ENCODE data around the gene CCRL2.
"Not testable (repeated sequence)": the region's sequence is repeated elsewhere in the genome, so short reads cannot be mapped to it uniquely, and the experiment has no call there.

The CCRL2 gene

DNA sequence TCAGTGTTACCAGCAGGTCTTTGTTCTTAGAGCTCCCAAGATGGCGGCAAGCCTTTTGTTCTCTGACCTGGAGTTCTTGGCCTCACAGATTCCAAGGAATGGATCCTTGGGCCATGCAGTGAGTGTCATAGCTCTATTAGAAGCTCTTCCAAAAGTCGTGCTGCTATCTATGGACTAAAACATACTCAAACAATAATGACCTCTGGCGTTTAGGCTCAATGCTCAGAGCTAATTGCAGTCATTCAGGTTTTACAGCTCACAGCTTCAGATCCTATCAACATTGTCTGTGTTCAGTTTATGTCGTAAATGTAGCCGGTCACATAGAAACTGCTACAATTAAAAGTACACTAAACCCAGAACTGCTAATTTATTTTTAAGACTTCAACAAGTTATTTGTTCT is 22.2 kb downstream of the CCRL2 start:
- no peak overlapping the region for H3K4me3 Mint-ChIP-seq
- peaks cover 7% of the 10 kb centered on the region for H3K9me3 Mint-ChIP-seq
- peaks cover 7% of the 10 kb centered on the region for H3K36me3 Mint-ChIP-seq
- no peaks in the 10 kb centered on the region for H3K27me3 Mint-ChIP-seq
- peaks cover 4% of the 10 kb centered on the region for H3K4me1 Mint-ChIP-seq
- H3K27ac Mint-ChIP-seq = no peak overlapping the region

- H3K36me3 Mint-ChIP-seq = peaks cover 7% of the 10 kb centered on the region
- no peak overlapping the region for H3K27ac Mint-ChIP-seq
- H3K4me1 Mint-ChIP-seq = peaks cover 4% of the 10 kb centered on the region
- peaks cover 7% of the 10 kb centered on the region for H3K9me3 Mint-ChIP-seq
- H3K27me3 Mint-ChIP-seq = no peaks in the 10 kb centered on the region
- H3K4me3 Mint-ChIP-seq = no peak overlapping the region
Observed at GRCh38 chr3:46429671-46430070, 22.6 kb downstream of the CCRL2 start.

- H3K4me1 Mint-ChIP-seq, H3K9me3 Mint-ChIP-seq, H3K27ac Mint-ChIP-seq, H3K27me3 Mint-ChIP-seq, H3K36me3 Mint-ChIP-seq, H3K4me3 Mint-ChIP-seq: not testable (repeated sequence)
Observed at GRCh38 chr3:46430879-46431278, 23.8 kb downstream of the CCRL2 start.

DNA sequence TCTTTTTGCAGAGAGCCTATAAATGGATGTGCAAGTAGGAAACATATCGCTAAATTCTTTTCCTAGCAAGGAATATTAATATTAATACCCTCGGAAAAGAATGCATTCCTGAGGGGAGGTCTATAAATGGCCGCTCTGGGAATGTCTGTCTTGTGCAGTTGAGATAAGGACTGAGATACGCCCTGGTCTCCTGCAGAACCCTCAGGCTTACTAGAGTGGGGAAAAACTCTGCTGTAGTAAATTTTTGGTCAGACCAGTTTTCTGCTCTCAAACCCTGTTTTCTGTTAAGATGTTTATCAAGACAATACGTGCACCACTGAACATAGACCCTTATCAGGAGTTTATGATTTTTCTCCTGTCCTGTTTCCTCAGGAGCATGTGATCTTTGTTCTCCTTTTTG is 24.8 kb downstream of the CCRL2 start:
- not testable (repeated sequence) for H3K4me3 Mint-ChIP-seq, H3K9me3 Mint-ChIP-seq, H3K4me1 Mint-ChIP-seq, H3K27me3 Mint-ChIP-seq, H3K27ac Mint-ChIP-seq, H3K36me3 Mint-ChIP-seq

- not testable (repeated sequence) for H3K4me3 Mint-ChIP-seq, H3K9me3 Mint-ChIP-seq, H3K27me3 Mint-ChIP-seq, H3K4me1 Mint-ChIP-seq, H3K27ac Mint-ChIP-seq, H3K36me3 Mint-ChIP-seq
Observed at GRCh38 chr3:46433118-46433517, 26.1 kb downstream of the CCRL2 start.

DNA sequence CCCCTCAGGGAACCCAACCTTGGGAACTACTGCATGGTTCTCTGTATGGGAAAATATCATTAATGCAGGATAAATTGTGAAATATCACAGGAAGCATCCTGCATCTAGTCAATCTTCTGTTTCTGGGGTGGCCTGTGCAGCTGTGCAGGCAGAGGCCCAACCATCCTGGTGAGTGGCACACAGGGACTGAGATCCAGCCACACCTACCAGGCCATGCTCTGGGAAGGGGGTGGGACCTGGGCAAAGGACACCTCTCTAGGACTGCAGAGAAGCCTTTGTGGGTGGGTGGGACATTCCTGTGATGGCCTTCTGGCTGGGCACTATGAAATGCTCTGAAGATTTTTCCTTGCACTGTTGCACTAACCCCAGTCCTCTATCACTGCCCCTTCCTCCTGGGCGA is 26.8 kb downstream of the CCRL2 start:
- no peak overlapping the region for H3K27ac Mint-ChIP-seq
- H3K27me3 Mint-ChIP-seq = no peaks in the 10 kb centered on the region
- H3K36me3 Mint-ChIP-seq = peaks cover 7% of the 10 kb centered on the region
- H3K4me3 Mint-ChIP-seq = no peak overlapping the region
- no peaks in the 10 kb centered on the region for H3K4me1 Mint-ChIP-seq
- peaks cover 7% of the 10 kb centered on the region for H3K9me3 Mint-ChIP-seq

DNA sequence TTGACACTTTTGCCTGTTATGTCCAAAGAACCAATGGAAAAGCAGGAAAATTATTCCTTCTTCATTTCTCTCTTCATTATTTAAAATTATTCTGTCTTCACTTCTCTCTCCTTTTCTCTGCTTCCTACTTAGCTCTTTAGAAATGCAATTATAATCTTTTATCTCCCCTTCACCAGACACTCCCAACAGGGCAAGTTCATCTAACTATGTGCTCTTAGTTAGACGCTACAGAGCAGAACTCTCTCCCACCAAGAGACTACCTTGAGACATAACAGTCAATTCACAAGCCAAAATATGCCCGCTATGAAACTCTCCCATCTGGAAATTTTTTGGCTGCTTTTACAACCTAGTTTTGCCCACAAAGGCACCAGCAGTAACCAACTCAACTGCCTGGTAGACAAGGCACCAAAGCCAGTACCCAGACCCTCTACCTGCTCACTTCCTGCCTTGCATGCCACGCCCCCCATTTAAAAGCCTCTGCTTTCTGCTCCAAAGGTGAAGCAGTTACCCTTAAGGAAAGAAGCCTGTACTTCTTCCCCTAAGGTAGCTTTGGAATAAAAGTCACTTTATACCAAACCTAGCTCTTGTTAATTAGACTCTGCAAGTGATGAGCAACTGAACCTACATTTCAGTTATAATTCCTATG is 28.1 kb downstream of the CCRL2 start:
- H3K27me3 Mint-ChIP-seq = no peaks in the 10 kb centered on the region
- H3K9me3 Mint-ChIP-seq = peaks cover 7% of the 10 kb centered on the region
- H3K4me1 Mint-ChIP-seq = peaks cover under 1% of the 10 kb centered on the region
- no peak overlapping the region for H3K4me3 Mint-ChIP-seq
- H3K27ac Mint-ChIP-seq = no peak overlapping the region
- H3K36me3 Mint-ChIP-seq = peaks cover 7% of the 10 kb centered on the region

GRCh38 chr3:46438831-46439230 is 31.8 kb downstream of the CCRL2 start:
- no peak overlapping the region for H3K4me3 Mint-ChIP-seq
- peaks cover 21% of the 10 kb centered on the region for H3K4me1 Mint-ChIP-seq
- H3K27ac Mint-ChIP-seq = no peak overlapping the region
- H3K27me3 Mint-ChIP-seq = no peaks in the 10 kb centered on the region
- H3K36me3 Mint-ChIP-seq = no peaks in the 10 kb centered on the region
- H3K9me3 Mint-ChIP-seq = no peaks in the 10 kb centered on the region

DNA sequence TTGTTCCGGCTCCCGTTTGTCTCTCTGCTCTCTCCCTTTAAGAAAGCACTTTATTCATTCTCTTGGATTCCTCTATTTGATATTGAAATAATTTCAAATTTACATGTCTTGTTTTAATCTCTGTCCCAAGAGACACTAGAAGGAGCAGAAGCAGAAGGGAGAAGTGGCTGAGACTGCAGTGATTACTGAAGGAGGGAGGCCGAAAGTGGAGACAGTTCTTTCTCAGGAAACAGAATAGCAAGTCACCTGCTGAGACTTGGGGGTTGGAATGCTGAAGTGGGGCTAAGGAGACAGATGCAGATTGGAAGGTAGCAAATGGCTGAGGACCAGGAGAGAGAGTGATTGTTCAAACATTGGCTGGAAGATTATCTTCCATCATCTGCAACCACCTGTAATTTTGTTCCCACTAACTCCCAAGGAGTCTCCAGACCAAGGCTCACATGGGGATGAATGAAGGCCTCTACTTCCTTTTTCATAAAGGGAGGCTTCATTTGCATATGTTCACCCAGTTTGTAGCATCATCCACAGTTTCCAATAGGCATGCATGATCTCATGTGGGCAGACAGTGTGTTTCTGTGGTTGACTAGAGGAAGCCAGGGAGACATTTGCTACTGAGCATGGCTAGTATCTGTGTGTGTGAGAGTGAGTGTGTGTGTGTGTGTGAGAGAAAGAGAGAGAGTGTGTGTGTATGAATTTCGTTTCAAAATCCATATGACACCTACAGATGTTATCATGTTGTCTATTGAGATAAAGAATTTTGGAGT is 33.7 kb downstream of the CCRL2 start:
- Mint-ChIP-seq H3K9me3 (no peaks in the 10 kb centered on the region), H3K36me3 (no peaks in the 10 kb centered on the region), H3K4me3 (no peak overlapping the region), H3K27me3 (no peaks in the 10 kb centered on the region), H3K4me1 (peaks cover 21% of the 10 kb centered on the region), H3K27ac (peak overlapping the region; percentile 52)

- H3K4me1 Mint-ChIP-seq = peaks cover 21% of the 10 kb centered on the region
- H3K4me3 Mint-ChIP-seq = no peak overlapping the region
- H3K9me3 Mint-ChIP-seq = no peaks in the 10 kb centered on the region
- no peaks in the 10 kb centered on the region for H3K27me3 Mint-ChIP-seq
- no peaks in the 10 kb centered on the region for H3K36me3 Mint-ChIP-seq
- no peak overlapping the region for H3K27ac Mint-ChIP-seq
Observed at GRCh38 chr3:46442576-46443530, 35.8 kb downstream of the CCRL2 start.

- Mint-ChIP-seq H3K9me3 (no peaks in the 10 kb centered on the region), H3K4me3 (no peak overlapping the region), H3K27ac (no peak overlapping the region), H3K36me3 (no peaks in the 10 kb centered on the region), H3K27me3 (peaks cover 3% of the 10 kb centered on the region), H3K4me1 (no peaks in the 10 kb centered on the region)
Observed at GRCh38 chr3:46447228-46447985, 40.3 kb downstream of the CCRL2 start.

DNA sequence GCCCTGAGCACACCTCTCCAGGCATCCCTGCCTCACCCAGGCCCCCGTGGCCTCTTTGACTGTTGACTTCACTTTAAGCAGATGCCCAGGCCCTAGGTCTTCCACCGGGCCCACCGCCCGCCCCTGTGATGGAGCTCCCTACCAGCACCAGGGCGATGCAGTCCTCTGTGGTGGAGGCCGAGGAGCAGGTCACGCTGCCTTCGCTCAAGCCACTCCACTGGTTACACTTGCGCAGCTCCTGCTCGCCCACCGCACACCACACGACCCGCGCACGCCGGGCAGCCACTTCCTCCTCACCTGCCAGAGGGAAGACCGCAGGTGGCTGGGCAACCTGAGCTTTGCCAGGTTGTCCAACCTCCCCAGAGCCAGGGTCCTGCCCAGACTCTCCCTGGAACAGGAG is 41.7 kb downstream of the CCRL2 start:
- no peaks in the 10 kb centered on the region for H3K36me3 Mint-ChIP-seq
- H3K4me3 Mint-ChIP-seq = no peak overlapping the region
- peaks cover 5% of the 10 kb centered on the region for H3K27me3 Mint-ChIP-seq
- H3K27ac Mint-ChIP-seq = no peak overlapping the region
- no peaks in the 10 kb centered on the region for H3K9me3 Mint-ChIP-seq
- H3K4me1 Mint-ChIP-seq = no peaks in the 10 kb centered on the region

- Mint-ChIP-seq H3K4me3 (no peak overlapping the region), H3K27ac (no peak overlapping the region), H3K4me1 (no peaks in the 10 kb centered on the region), H3K36me3 (no peaks in the 10 kb centered on the region), H3K9me3 (no peaks in the 10 kb centered on the region), H3K27me3 (peaks cover 5% of the 10 kb centered on the region)
Observed at GRCh38 chr3:46449755-46450552, 42.9 kb downstream of the CCRL2 start.

DNA sequence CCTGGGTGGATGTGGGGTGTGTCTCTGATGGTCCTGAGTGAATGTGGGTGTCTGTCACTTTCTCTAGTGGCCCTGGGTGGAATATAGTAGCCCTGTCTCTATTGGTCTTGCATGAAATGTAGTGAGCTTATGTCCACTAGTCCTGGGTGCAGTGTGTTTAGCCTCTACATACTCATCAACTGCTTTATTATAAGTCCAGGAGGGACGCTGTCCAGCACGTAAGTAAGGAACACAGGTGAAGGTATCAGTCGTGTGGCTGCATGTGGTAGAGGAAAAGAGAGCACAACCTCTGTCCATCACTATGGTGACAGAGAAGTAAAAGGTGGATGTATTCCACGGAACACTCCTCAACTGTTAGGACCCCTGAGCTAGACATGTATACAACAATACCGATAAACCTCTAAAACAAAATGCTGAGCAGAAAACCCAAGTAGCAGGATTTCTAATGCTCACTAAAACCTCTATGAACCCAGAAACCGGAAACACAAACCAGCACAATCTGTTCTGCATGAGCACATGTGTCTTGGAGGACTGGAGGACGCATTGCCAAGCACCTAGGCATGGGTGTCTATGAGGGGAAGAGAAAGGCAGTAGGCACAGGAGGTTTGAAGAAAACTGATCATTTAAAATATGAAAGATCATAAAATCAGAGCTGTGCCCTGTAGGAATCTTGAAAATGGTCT is 46.6 kb downstream of the CCRL2 start:
- Mint-ChIP-seq H3K4me1 (no peaks in the 10 kb centered on the region), H3K4me3 (no peak overlapping the region), H3K27ac (no peak overlapping the region), H3K9me3 (no peaks in the 10 kb centered on the region), H3K36me3 (no peaks in the 10 kb centered on the region), H3K27me3 (peaks cover 5% of the 10 kb centered on the region)

All from activated naive CD4-positive, alpha-beta T cell treated with anti-CD3 and anti-CD28 coated beads, Interleukin-2, amount 50 U/mL, for 24 hours (primary cell).